Uterus (tissue), 4 donors: ENCODE measurements around the gene KRTAP23-1. TPM values are rescaled to one million over a fixed set of nuclear protein-coding genes. Genes with fewer than 3 reads are reported as not detected.

ENCODE experiments used
- DNase-seq, 2 donors: peaks; one replicate each; pipeline ENCODE4 v3.0.0-alpha.2; 2019 to 2020
- H3K27ac ChIP-seq, 2 donors: fragments of 200-600 bp; sonication (generic); 1 replicate in 1 of 2; 2 replicates in 1 of 2; pipeline ENCODE4 v1.5.1; 2016 to 2018
- H3K27me3 ChIP-seq, 2 donors: fragments of 200-600 bp; sonication (generic); one replicate each; pipeline ENCODE4 v1.5.1; 2018 to 2019; ENCODE audit warnings: control low read depth in 1 of 2
- H3K36me3 ChIP-seq, 2 donors: fragments of 200-600 bp; sonication (generic); one replicate each; pipeline ENCODE4 v1.5.1; 2019; ENCODE audit warnings: control low read depth in 1 of 2
- H3K4me1 ChIP-seq, 2 donors: fragments of 200-600 bp; sonication (generic); one replicate each; pipeline ENCODE4 v1.5.1; 2018 to 2019; ENCODE audit warnings: control low read depth in 1 of 2
- H3K4me3 ChIP-seq, 2 donors: fragments of 200-600 bp; sonication (generic); 1 replicate in 1 of 2; 2 replicates in 1 of 2; pipeline ENCODE4 v1.5.1; 2018 to 2019; ENCODE audit warnings: mild to moderate bottlenecking in 1 of 2
- H3K9me3 ChIP-seq, 2 donors: fragments of 200-600 bp; sonication (generic); one replicate each; pipeline ENCODE4 v1.5.1; 2019; ENCODE audit warnings: control low read depth in 1 of 2
- POLR2A ChIP-seq, 2 donors: fragments of 450-650 bp; IDR thresholded peaks; one replicate each; pipeline ENCODE4 v1.6.1; 2016; ENCODE audit warnings: antibody characterized with exemption in 2 of 2, mild to moderate bottlenecking in 1 of 2, moderate library complexity in 1 of 2
- intact Hi-C: fragments of 100-400 bp; cut with DNase I; formaldehyde crosslinking; loops from one replicate; pipeline ENCODE4 v1.15.1; 2023; ENCODE audit warnings: low total_unique reads
- total RNA-seq, 4 donors: library from RNA; depleted of rRNA in 3 of 4; stranded (reverse); fragments of >200 nt in 3 of 4; gene quantifications; one replicate each; pipeline versions ENCODE4 v1.1.0 to v1.2.4, GENCODE V29; 2014 to 2023
- TF ChIP-seq, protein P1 (sequence below), 4 experiments: fragments of 200-600 bp in 2 of 4; fragments of 450-650 bp in 2 of 4; sonication (generic) in 2 of 4; IDR thresholded peaks; one replicate each; pipeline ENCODE4 v1.5.1; 2016 to 2019; ENCODE audit warnings: antibody characterized with exemption in 4 of 4, mild to moderate bottlenecking in 2 of 4, moderate library complexity in 1 of 4
- donor health status: DM: yes; HTN: yes; CAD: no.

Gene KRTAP23-1, protein sequence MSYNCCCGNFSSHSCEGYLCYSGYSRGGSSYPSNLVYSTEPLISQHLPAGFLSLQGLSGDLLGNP
- total RNA-seq: not detected

DNA sequence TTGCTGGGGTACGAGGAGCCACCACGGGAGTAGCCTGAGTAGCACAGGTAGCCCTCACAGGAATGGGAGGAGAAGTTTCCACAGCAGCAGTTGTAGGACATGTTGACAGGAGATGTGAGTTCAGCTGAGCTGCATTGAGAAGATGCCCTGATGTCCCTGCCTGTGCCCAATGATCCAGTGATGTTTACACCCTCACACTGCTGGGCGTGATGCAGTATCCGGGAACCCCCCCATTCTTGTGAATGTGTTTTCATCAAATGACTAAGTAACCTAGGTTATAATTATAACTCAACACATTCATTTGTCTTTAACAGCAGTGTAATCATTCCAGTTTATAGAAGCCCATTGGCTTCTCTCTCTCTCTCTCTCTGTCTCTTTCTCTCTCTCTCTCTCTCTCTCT, at the start of gene KRTAP23-1:
Gene KRTAP23-1 (minus strand): TSS at position 101 of the 400 bp plus-strand sequence. CDS start 0 bp downstream, at position 101.
- TF ChIP-seq, protein P1, sequence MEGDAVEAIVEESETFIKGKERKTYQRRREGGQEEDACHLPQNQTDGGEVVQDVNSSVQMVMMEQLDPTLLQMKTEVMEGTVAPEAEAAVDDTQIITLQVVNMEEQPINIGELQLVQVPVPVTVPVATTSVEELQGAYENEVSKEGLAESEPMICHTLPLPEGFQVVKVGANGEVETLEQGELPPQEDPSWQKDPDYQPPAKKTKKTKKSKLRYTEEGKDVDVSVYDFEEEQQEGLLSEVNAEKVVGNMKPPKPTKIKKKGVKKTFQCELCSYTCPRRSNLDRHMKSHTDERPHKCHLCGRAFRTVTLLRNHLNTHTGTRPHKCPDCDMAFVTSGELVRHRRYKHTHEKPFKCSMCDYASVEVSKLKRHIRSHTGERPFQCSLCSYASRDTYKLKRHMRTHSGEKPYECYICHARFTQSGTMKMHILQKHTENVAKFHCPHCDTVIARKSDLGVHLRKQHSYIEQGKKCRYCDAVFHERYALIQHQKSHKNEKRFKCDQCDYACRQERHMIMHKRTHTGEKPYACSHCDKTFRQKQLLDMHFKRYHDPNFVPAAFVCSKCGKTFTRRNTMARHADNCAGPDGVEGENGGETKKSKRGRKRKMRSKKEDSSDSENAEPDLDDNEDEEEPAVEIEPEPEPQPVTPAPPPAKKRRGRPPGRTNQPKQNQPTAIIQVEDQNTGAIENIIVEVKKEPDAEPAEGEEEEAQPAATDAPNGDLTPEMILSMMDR (IDR thresholded peaks at IDR 0.05): no peak
- TF ChIP-seq POLR2A (IDR thresholded peaks at IDR 0.05): no peak
- intact Hi-C loops: no loop called here
- no peaks in the 10 kb centered on the region for H3K9me3 ChIP-seq
- no peaks in the 10 kb centered on the region for H3K27me3 ChIP-seq
- no peak within 1 kb of the TSS for H3K27ac ChIP-seq
- no peak for DNase-seq
- no peaks in the 10 kb centered on the region for H3K4me1 ChIP-seq
- H3K4me3 ChIP-seq: no peak within 1 kb of the TSS
- H3K36me3 ChIP-seq: no peaks in the 10 kb centered on the region

DNA sequence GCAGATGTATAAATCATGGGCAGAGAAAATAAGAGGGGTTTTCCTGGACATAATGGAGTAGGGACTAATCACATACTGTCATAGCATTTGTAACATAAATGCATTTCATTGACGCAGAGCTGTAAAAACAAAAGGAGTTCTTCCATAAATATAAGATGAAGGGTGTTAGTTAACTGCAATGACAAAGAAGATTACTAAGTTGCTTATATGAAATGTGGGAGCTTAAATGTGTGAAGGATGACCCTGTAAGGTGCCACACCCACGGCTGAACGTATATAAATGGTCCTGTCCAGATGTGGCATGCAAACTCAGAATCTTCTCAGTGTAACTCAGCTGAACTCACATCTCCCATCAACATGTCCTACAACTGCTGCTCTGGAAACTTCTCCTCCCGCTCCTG, 47.3 kb upstream of the KRTAP23-1 start, which contains the start of gene KRTAP13-1:
Gene KRTAP13-1 (plus strand): TSS at position 301 of the 400 bp plus-strand sequence. CDS start 56 bp downstream, at position 357.
- H3K4me3 ChIP-seq: no peak within 1 kb of the TSS
- H3K27ac ChIP-seq: no peak within 1 kb of the TSS
- H3K36me3 ChIP-seq: no peaks in the 10 kb centered on the region
- no peak for TF ChIP-seq POLR2A (IDR thresholded peaks at IDR 0.05)
- TF ChIP-seq, protein P1 (IDR thresholded peaks at IDR 0.05): no peak
- intact Hi-C loops: no loop called here
- no peaks in the 10 kb centered on the region for H3K4me1 ChIP-seq
- no peaks in the 10 kb centered on the region for H3K9me3 ChIP-seq
- DNase-seq: no peak
- no peaks in the 10 kb centered on the region for H3K27me3 ChIP-seq

DNA sequence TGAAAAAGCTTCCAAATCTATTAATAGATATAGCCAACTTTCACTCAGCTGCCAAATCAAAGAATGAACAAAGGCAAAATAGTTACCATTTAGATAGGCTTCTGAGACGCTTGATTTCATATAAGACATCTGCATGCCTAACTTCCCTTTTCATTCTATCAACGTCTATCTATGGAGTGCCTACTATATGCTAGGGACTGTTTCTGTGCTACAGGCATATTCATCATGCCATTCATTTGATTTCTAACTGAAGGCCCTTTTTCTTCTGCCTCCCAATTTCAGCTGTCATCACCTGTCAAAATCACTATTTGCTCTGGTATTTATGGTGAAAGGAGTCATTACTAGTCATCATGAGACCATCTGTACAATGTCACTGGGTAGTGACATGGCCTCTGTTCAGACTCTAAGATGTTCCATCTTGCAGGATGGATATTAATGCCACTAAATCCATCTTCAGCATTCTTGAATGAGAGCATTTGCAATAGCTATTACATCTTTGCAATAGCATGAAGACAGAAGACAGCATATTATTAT, 43.2 kb upstream of the KRTAP23-1 start:
- no peaks in the 10 kb centered on the region for H3K9me3 ChIP-seq
- no peaks in the 10 kb centered on the region for H3K36me3 ChIP-seq
- intact Hi-C loops: no loop called here
- H3K4me1 ChIP-seq: no peaks in the 10 kb centered on the region
- no peaks in the 10 kb centered on the region for H3K27me3 ChIP-seq
- TF ChIP-seq POLR2A (IDR thresholded peaks at IDR 0.05): no peak
- TF ChIP-seq, protein P1 (IDR thresholded peaks at IDR 0.05): no peak
- H3K27ac ChIP-seq: no peak overlapping the region
- DNase-seq: no peak
- H3K4me3 ChIP-seq: no peak overlapping the region

DNA sequence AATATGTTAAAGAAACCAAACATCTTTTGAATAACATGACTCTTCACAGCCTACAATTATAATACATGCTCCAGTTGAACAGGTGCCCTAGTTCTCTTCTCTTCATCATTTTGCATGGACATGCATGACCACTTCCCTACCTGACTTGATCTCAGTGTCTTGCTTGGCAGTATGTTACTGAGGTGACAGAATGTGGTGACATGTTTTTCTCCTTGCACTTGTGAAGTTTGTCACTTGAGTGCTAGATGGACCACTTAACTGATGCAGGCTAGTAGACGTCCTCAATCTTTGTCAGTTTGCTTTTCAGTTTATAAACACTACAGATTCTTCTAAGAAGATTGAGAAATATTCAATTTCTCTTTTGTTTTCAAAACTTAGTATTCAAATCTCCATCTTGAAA, 33.8 kb upstream of the KRTAP23-1 start:
- no peak for DNase-seq
- intact Hi-C loops: no loop called here

DNA sequence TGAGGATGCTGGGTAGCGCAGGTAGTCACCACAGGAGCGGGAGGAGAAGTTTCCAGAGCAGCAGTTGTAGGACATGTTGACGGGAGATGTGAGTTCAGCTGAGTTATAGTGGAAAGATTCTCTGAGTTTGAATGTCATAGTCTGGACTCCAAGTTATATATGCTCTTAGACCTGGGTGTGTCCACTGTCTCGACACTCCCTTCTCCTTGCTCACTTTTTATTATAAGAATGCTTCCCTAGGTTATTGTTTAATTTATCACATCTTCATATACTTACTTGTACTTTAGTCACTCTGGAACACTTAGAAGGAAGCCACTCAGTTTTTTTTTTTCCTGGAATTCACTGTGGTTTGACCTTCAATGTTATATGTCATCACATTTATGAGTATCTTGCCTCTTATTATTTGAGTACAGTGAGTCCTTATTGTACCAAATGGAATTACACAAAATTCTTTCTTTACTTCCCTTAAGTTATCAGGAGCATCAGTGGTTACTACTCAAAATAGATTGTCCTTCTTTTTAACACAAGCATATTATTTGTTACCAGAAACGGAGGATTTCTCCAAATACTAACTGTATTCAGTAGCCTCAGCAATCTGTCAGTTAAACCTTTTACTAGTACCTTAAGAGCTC, 23.8 kb upstream of the KRTAP23-1 start, which contains the start of gene KRTAP13-2:
Gene KRTAP13-2 (minus strand): TSS at position 133 of the 632 bp plus-strand sequence. CDS start 58 bp downstream, at position 75.
- no peak for TF ChIP-seq POLR2A (IDR thresholded peaks at IDR 0.05)
- TF ChIP-seq, protein P1 (IDR thresholded peaks at IDR 0.05): no peak
- no peak within 1 kb of the TSS for H3K4me3 ChIP-seq

More for the DNA sequence above, 33.8 kb upstream of the KRTAP23-1 start:
- Histone ChIP-seq H3K4me3 (no peak overlapping the region), H3K4me1 (no peaks in the 10 kb centered on the region), H3K27ac (no peak overlapping the region), H3K36me3 (no peaks in the 10 kb centered on the region), H3K27me3 (no peaks in the 10 kb centered on the region), H3K9me3 (no peaks in the 10 kb centered on the region)
- TF ChIP-seq, protein P1 (IDR thresholded peaks at IDR 0.05): no peak
- TF ChIP-seq POLR2A (IDR thresholded peaks at IDR 0.05): no peak

More for the DNA sequence above, 23.8 kb upstream of the KRTAP23-1 start, which contains the start of gene KRTAP13-2:
- intact Hi-C loops: no loop called here
- Histone ChIP-seq H3K27ac (no peak within 1 kb of the TSS), H3K27me3 (no peaks in the 10 kb centered on the region), H3K9me3 (no peaks in the 10 kb centered on the region), H3K4me1 (no peaks in the 10 kb centered on the region), H3K36me3 (no peaks in the 10 kb centered on the region)
- DNase-seq: no peak
